Nephron progenitor cell (in vitro differentiated cells): Measurements from ENCODE around the gene ZNF525.
A peak's percentile ranks its signal among the peaks of the same experiment; 100 is the strongest.
"Not testable (repeated sequence)": the region's sequence is repeated elsewhere in the genome, so short reads cannot be mapped to it uniquely, and the experiment has no call there.

ENCODE experiments used
- DNase-seq: peaks from one replicate; pipeline ENCODE4 v3.0.0; 2021
- H3K27ac Mint-ChIP-seq: 2 replicates; pipeline ENCODE4 v1.8.0; 2021; ENCODE audit warnings: mild to moderate bottlenecking, moderate library complexity, mixed read lengths
- H3K27me3 Mint-ChIP-seq: 2 replicates; pipeline ENCODE4 v1.8.0; 2021; ENCODE audit warnings: mild to moderate bottlenecking, low read depth, mixed read lengths; ENCODE audit not compliant: poor library complexity
- H3K36me3 Mint-ChIP-seq: 2 replicates; pipeline ENCODE4 v1.8.0; 2021; ENCODE audit warnings: low read depth, mixed read lengths
- H3K4me1 Mint-ChIP-seq: 2 replicates; pipeline ENCODE4 v1.8.0; 2021; ENCODE audit warnings: mixed read lengths
- H3K4me3 Mint-ChIP-seq: 2 replicates; pipeline ENCODE4 v1.8.0; 2021; ENCODE audit warnings: mild to moderate bottlenecking, moderate library complexity, mixed read lengths
- H3K9me3 Mint-ChIP-seq: 2 replicates; pipeline ENCODE4 v1.8.0; 2021; ENCODE audit warnings: mild to moderate bottlenecking, moderate library complexity, mixed read lengths
- CTCF ChIP-seq: fragments of 200-600 bp; sonication (generic); IDR thresholded peaks from 2 replicates; pipeline ENCODE4 v1.5.0; 2021; ENCODE audit warnings: antibody characterized with exemption

The ZNF525 gene

GRCh38 chr19:53355739-53356138, 9.8 kb upstream of the ZNF525 start:
- no peak for DNase-seq
- peaks cover 2% of the 10 kb centered on the region for H3K27me3 Mint-ChIP-seq
- peaks cover 99% of the 10 kb centered on the region for H3K9me3 Mint-ChIP-seq
- no peak overlapping the region for H3K27ac Mint-ChIP-seq
- H3K4me3 Mint-ChIP-seq = no peak overlapping the region
- H3K4me1 Mint-ChIP-seq = no peaks in the 10 kb centered on the region
- TF ChIP-seq CTCF = no peak
- H3K36me3 Mint-ChIP-seq = peaks cover 75% of the 10 kb centered on the region

- Mint-ChIP-seq H3K27ac (no peak overlapping the region), H3K27me3 (peaks cover 12% of the 10 kb centered on the region), H3K9me3 (peaks cover 85% of the 10 kb centered on the region), H3K4me1 (no peaks in the 10 kb centered on the region), H3K4me3 (no peak overlapping the region), H3K36me3 (peaks cover 52% of the 10 kb centered on the region)
- DNase-seq = no peak
- TF ChIP-seq CTCF = no peak
Measured at GRCh38 chr19:53357821-53358581, 7.5 kb upstream of the ZNF525 start.

GRCh38 chr19:53360056-53360455, 5.4 kb upstream of the ZNF525 start:
- DNase-seq, H3K27ac Mint-ChIP-seq, H3K4me3 Mint-ChIP-seq: not testable (repeated sequence)
- Mint-ChIP-seq H3K36me3 (peaks cover 31% of the 10 kb centered on the region), H3K9me3 (peaks cover 65% of the 10 kb centered on the region), H3K27me3 (peaks cover 20% of the 10 kb centered on the region), H3K4me1 (peaks cover 10% of the 10 kb centered on the region)

GRCh38 chr19:53365899-53366493, 491 bp downstream of the ZNF525 start:
- H3K4me1 Mint-ChIP-seq = peaks cover 38% of the 10 kb centered on the region
- DNase-seq = peak; percentile 47
- H3K9me3 Mint-ChIP-seq = peaks cover 14% of the 10 kb centered on the region
- peaks cover 26% of the 10 kb centered on the region for H3K27me3 Mint-ChIP-seq
- H3K36me3 Mint-ChIP-seq = peaks cover 4% of the 10 kb centered on the region
- TF ChIP-seq CTCF = no peak
- peak overlapping the region; percentile 90 for H3K27ac Mint-ChIP-seq
- H3K4me3 Mint-ChIP-seq = peak overlapping the region; percentile 92

- H3K4me3 Mint-ChIP-seq = no peak overlapping the region
- no peak for TF ChIP-seq CTCF
- H3K27me3 Mint-ChIP-seq = peaks cover 6% of the 10 kb centered on the region
- DNase-seq = no peak
- H3K36me3 Mint-ChIP-seq = peaks cover 54% of the 10 kb centered on the region
- H3K4me1 Mint-ChIP-seq = peaks cover 20% of the 10 kb centered on the region
- no peak overlapping the region for H3K27ac Mint-ChIP-seq
- H3K9me3 Mint-ChIP-seq = peaks cover 10% of the 10 kb centered on the region
Measured at GRCh38 chr19:53372196-53372595, 6.7 kb downstream of the ZNF525 start.

- peaks cover 2% of the 10 kb centered on the region for H3K27me3 Mint-ChIP-seq
- no peak for DNase-seq
- H3K27ac Mint-ChIP-seq = no peak overlapping the region
- no peak for TF ChIP-seq CTCF
- H3K4me1 Mint-ChIP-seq = peaks cover 10% of the 10 kb centered on the region
- H3K4me3 Mint-ChIP-seq = no peak overlapping the region
- H3K9me3 Mint-ChIP-seq = peaks cover 26% of the 10 kb centered on the region
- peaks cover 74% of the 10 kb centered on the region for H3K36me3 Mint-ChIP-seq
Measured at GRCh38 chr19:53374288-53374687, 8.8 kb downstream of the ZNF525 start.
